H54 (cell line): ENCODE results near the gene PRRT1.

Source experiments
- DNase-seq: peaks from one replicate; pipeline ENCODE4 v3.0.0; 2011; ENCODE audit warnings: low spot score, mixed read lengths; ENCODE audit not compliant: insufficient read length
- FAIRE-seq: peaks from 3 replicates; lab custom pipeline; 2011; peaks lifted over from hg19 to GRCh38; lab: Jason Lieb, UNC
- POLR2A ChIP-seq: IDR thresholded peaks from 2 replicates; pipeline ENCODE4 v1.6.1; 2011; ENCODE audit warnings: low read depth, mild to moderate bottlenecking, low read length

The PRRT1 gene

GRCh38 chr6:32183483-32184083 lies 31.8 kb upstream of the PRRT1 start:
- no peak for DNase-seq
- no peak for FAIRE-seq
- no peak for TF ChIP-seq POLR2A

- no peak for DNase-seq
- no peak for FAIRE-seq
- TF ChIP-seq POLR2A = no peak
Observed at GRCh38 chr6:32183030-32183429, 31.3 kb upstream of the PRRT1 start.

- DNase-seq (no peak), FAIRE-seq (no peak)
- TF ChIP-seq POLR2A = no peak
Observed at GRCh38 chr6:32182555-32182981, 30.8 kb upstream of the PRRT1 start.

GRCh38 chr6:32181915-32182529 lies 30.3 kb upstream of the PRRT1 start:
- FAIRE-seq = no peak
- TF ChIP-seq POLR2A = no peak

GRCh38 chr6:32181148-32181702 lies 29.5 kb upstream of the PRRT1 start:
- no peak for FAIRE-seq
- DNase-seq = no peak
- TF ChIP-seq POLR2A = no peak

More at GRCh38 chr6:32181915-32182529, 30.3 kb upstream of the PRRT1 start:
- no peak for DNase-seq

- DNase-seq (no peak), FAIRE-seq (no peak)
- no peak for TF ChIP-seq POLR2A
Observed at GRCh38 chr6:32179766-32180405, 28.1 kb upstream of the PRRT1 start.

GRCh38 chr6:32178547-32179440 lies 27.1 kb upstream of the PRRT1 start:
- FAIRE-seq (no peak), DNase-seq (no peak)
- TF ChIP-seq POLR2A = no peak

- TF ChIP-seq POLR2A = no peak; the same call in 1 of the 2 replicates
- FAIRE-seq (peak; percentile 88), DNase-seq (peak; percentile 92)
Observed at GRCh38 chr6:32177788-32178546, 26.2 kb upstream of the PRRT1 start, which contains the start of gene RNF5. Gene RNF5, plus strand, starts transcription at chr6:32178405. Its CDS starts 107 bp downstream, at chr6:32178512.

- DNase-seq = no peak
- FAIRE-seq = no peak
- TF ChIP-seq POLR2A = no peak
Observed at GRCh38 chr6:32177183-32177787, 25.5 kb upstream of the PRRT1 start.

GRCh38 chr6:32176476-32177182 lies 24.9 kb upstream of the PRRT1 start:
- FAIRE-seq (no peak), DNase-seq (no peak)
- TF ChIP-seq POLR2A = no peak

- TF ChIP-seq POLR2A = peak; percentile 57; the same call in 1 of the 2 replicates
- peak; percentile 97 for DNase-seq
- no peak for FAIRE-seq
Observed at GRCh38 chr6:32175711-32176475, 24.2 kb upstream of the PRRT1 start, which contains the start of gene AGPAT1. Gene AGPAT1, minus strand, starts transcription at chr6:32176084. Its CDS starts 4,588 bp downstream, at chr6:32171496.
